Dermis blood vessel endothelial cell (primary cell): Measurements from ENCODE around the gene TMEM201. TPM values are rescaled to one million over a fixed set of nuclear protein-coding genes. Genes with fewer than 3 reads are reported as not detected.
A peak's percentile ranks its signal among the peaks of the same experiment; 100 is the strongest.
"Not testable (repeated sequence)": the region's sequence is repeated elsewhere in the genome, so short reads cannot be mapped to it uniquely, and the experiment has no call there.

Source experiments
- DNase-seq: peaks from one replicate; pipeline ENCODE4 v3.0.0; 2010
- total RNA-seq: library from RNA; depleted of rRNA; stranded (reverse); fragments of >200 nt; gene quantifications from 2 replicates; pipeline ENCODE4 v1.2.3, GENCODE V29; 2014

The TMEM201 gene
- total RNA-seq = 5.8 and 10.3 TPM in 2 replicates

DNA sequence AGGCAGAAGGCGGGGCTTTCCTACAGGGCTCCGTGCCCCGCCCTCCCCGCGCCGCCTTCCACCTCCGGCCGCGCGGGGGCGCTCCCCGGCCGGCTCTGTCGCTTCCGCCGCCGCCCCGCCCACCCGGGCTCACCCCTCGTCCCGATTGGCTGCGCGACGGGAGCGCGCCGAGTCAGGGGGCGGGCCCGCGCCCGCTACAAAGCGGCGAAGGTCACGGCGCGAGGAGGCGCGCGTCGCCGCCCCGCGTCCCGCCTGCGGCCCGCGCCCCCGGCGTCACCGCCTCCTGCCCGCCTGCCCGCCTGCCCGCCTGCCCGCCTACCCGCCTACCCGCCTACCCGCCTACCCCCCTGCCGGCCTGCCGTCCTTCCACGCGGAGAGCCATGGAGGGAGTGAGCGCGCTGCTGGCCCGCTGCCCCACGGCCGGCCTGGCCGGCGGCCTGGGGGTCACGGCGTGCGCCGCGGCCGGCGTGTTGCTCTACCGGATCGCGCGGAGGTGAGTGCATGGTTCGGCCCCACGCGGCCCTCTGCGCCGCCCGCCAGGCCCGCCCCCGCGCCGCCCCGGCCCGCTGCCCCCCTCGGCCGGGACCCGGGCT, at the start of gene TMEM201:
TSS of gene TMEM201 (plus strand) at position 361 of the 593 bp plus-strand sequence. CDS start at position 381, 20 bp downstream.
- DNase-seq = peak; percentile 94

GRCh38 chr1:9539165-9539828, 49.4 kb upstream of the TMEM201 start, which contains the start of gene SLC25A33:
TSS of gene SLC25A33 (plus strand) at chr1:9539465. CDS start at chr1:9539692, 227 bp downstream.
- DNase-seq = peak; percentile 99

DNA sequence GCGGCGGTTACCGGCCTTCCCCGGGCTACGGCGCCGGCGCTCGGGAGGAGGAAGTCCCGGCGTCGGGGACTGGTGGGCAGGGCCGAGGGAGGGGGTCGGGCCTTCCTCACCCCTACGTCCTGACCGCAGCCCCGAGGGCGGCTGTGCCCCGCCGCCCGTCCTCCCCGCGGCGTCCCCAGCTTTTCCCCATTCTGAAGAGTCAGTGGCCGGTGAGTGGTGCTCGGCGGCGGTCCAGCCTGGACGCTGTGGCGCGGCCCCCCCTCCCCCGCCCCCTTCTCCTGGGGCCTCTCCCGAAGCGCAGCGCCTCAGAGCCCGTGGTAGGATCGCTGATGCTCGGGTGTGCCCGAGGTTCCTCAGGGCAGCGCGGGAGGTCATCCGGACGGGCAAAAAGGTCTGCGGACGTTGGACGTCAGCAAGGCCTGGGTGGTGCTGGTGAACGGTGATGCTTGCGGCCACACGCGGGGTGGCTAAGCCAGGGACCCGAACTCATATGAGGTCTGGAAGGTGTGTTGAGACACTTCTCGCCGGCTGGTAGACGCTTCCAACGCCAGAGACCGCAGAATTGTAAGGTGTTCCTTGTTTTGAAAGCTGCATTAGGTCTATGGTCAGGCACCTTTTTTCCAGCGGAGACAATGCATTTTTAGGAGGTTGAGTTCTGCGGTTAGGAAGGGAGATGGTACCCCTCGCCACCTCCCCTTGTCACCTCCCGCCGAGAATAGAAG, 48.7 kb upstream of the TMEM201 start:
- peak; percentile 59 for DNase-seq

- DNase-seq = peak; percentile 82
Measured at GRCh38 chr1:9542430-9542829, 46.3 kb upstream of the TMEM201 start.

GRCh38 chr1:9544926-9545325, 43.8 kb upstream of the TMEM201 start:
- no peak for DNase-seq

- DNase-seq = no peak
Measured at GRCh38 chr1:9549955-9550546, 38.7 kb upstream of the TMEM201 start.

GRCh38 chr1:9551984-9552383, 36.7 kb upstream of the TMEM201 start:
- DNase-seq = no peak

DNA sequence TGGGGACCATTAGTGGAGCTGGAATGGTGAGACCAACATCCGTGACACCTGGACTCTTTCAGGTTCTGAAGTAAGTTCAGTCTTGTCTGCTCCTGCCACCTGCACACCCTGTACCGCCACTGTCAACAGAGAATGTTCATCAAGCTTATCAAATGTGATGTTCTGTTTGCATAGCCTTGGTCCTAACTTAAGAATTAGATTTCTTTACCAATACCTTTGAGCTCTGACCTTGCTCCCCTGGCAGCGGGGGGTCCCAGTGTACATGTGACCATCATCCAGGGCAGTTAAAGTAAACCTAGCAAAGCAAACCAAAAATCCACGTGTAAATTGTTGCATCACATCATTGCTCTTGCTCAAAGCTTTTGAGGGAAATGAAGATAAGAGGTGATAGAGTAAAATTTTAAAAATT, 35.0 kb upstream of the TMEM201 start:
- no peak for DNase-seq

GRCh38 chr1:9555942-9556341, 32.8 kb upstream of the TMEM201 start:
- no peak for DNase-seq

GRCh38 chr1:9557624-9558023, 31.1 kb upstream of the TMEM201 start:
- no peak for DNase-seq

DNA sequence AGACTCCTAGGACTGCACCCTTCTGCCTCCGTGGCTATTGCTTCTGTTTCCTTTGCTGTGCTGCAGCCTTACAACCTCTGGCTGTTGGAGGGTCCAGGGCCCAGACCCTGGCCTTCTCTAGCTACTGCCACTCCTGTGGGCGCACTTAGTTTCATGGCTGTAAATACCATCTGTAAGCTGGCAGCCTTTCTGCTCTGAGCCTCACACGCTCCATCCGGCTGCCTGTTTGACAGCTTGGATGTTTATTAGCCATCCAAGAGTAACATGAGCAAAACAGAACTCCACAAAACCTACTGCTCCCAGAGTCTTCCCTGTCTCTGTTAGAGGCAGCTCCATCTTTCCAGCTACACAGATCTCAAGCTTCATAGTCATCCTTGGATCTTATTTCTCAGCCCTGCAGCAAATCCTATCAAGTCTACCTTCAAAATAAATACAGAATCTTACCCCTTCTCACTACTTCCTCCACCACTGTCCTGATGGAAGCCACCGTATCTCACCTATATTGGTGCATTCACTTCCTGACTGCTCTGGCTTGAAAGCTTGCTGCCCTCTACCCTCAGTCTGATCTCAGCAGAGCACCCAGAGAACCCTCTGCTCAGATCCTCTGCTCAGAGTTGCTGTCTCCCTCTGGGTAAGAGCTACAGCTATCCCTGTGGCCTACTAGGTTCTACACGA, 30.3 kb upstream of the TMEM201 start:
- DNase-seq = no peak

- DNase-seq = no peak
Measured at GRCh38 chr1:9558946-9559545, 29.7 kb upstream of the TMEM201 start.

DNA sequence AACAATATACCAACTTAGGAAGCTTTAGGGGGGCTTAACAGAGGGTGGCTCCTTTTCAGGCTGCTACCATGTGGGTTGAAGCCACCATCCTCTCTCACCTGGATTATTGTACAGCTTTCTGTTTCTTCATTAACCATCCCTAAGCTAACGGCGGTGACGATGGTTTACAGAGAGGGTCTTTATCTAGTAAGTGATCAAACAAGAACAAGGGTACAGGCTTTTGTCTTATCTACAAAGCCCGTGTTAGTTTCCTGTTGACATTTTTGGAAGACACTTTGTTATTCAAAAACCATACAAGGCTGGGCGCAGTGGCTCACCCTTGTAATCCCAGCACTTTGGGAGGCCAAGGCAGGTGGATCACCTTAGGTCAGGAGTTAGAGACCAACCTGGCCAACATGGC, 29.0 kb upstream of the TMEM201 start:
- DNase-seq = no peak

- not testable (repeated sequence) for DNase-seq
Measured at GRCh38 chr1:9560090-9560489, 28.6 kb upstream of the TMEM201 start.

DNA sequence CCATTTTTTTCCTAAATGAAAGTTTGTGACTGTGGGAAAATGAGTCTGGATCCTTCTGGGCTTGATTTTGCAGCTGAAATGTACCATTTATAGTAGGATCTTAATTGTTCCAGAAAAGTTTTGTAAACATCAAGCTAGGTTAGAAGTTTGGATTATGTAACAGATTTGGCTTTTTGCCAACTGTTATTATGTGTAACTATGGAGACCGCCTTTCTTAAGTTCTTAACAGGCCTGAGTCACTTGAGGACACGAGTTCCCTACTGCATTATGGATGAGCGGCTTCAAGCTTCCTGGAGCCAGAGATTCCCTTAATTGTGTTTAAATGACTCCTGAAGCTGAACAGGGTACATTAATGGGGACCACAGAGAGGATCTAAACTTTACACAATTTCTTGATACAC, 27.3 kb upstream of the TMEM201 start:
- DNase-seq = peak; percentile 94

DNA sequence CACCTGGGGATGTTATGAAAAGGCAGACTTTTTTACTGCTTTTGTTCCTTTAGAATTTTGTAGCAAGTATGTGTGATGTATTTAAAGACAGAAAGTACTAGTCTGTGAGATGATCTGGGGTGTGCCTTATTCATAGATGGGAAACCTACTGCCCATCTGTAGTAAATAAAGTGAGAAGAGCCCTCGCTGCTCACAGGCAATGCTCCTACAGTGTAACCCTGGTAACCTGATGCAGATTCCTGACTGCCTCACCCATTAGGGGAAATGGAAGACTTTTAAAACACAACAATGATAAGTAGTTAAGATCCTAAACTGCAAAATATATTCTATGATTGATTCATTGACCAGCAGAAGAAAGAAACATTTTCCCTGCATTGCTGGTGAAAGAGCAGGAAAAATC, 19.4 kb upstream of the TMEM201 start:
- DNase-seq = no peak

DNA sequence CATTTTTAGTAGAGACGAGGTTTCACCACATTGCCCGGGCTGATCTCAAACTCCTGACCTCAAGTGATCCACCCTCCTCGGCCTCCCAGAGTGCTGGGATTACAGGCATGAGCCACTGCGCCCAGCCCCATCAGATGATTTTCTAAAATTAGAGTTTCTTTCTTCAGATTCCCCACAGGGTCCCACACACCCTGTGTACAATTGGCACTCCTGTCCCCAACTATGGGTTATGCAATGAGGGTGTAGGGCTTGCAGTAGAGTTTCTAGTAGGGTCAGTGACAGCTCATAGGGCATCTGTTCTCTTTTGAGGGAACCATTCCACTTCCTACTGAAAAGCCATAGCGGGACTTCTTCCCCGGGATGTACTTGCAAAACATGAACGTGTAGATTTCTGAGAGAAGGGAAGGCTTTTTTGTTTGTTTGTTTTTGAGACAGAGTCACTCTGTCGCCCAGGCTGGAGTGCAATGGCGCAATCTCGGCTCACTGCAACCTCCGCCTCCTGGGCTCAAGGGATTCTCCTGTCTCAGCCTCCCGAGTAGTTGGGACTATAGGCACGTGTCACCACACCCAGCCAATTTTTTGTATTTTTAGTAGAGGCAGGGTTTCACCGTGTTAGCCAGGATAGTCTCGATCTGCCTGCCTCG, 17.7 kb upstream of the TMEM201 start:
- not testable (repeated sequence) for DNase-seq

DNA sequence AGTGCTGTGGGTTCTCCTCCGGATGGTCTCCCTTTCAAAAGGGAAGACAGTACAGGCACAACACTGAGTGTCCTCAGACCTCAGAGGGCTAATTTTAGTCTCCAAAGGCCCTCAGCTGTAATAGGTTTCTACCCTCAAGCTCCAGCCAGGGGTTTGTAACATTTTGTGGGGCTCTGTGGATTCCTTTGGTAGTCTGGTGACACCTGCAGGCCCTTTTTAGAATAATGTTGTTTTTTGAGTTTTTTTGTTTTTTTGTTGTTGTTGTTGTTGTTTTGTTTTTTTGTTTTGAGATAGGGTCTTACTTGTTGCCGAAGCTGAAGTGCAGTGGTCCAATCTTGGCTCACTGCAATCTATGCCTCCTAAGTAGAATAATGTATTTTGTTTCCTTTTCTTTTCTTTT, 15.0 kb upstream of the TMEM201 start:
- peak; percentile 49 for DNase-seq

DNA sequence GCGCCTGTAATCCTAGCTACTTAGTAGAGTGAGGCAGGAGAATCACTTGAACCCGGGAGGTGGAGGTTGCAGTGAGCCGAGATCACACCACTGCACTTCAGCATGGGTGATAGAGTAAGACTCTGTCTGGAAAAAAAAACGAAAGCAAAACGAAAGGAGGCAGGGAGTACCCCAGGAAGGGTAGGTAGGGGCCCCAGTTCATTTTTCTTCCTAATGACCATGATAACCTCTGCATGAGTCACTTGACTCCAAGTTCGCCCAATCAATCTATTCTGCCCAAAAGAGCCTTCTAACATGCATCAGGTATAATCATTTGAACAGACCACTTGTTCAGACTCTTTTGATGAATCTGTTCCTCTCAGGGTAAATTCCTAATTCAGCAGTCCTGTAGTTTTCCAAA, 13.2 kb upstream of the TMEM201 start:
- DNase-seq = no peak

DNA sequence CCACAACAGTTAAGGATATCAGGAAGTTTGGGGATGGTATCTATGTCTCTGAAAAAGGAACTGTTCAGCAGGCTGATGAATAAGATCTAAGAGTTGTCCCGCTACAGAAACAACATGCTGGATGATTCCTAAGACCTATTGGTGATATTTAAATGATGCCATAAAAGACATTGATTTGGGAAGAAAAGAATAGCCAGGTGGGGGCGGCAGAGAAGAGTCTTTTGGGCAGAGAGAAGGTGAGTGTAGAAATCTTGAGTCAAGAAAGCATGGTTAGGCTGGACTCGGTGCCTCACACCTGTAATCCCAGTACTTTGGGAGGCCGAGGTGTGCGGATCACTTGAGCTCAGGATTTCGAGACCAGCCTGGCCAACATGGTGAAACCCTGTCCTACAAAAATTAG, 11.8 kb upstream of the TMEM201 start:
- DNase-seq = no peak

- no peak for DNase-seq
Measured at GRCh38 chr1:9577423-9577822, 11.3 kb upstream of the TMEM201 start.

- no peak for DNase-seq
Measured at GRCh38 chr1:9580942-9581341, 7.8 kb upstream of the TMEM201 start.
